Loucy (cell line): ENCODE measurements around the gene AP3D1.

Experiments
- H2AFZ ChIP-seq: fragments of 200-600 bp; sonication (generic); 2 replicates; pipeline ENCODE4 v1.6.0; 2016; ENCODE audit warnings: antibody characterized with exemption, mild to moderate bottlenecking, low read length, moderate library complexity
- H3F3A ChIP-seq: fragments of 200-600 bp; 2 replicates; pipeline ENCODE4 v1.6.0; 2016; ENCODE audit warnings: antibody characterized with exemption, low read depth, mild to moderate bottlenecking
- H3K27me3 ChIP-seq: fragments of 200-600 bp; sonication (generic); 2 replicates; pipeline ENCODE4 v1.6.1; 2014; ENCODE audit warnings: low read length, mild to moderate bottlenecking; ENCODE audit not compliant: insufficient read depth, poor library complexity, severe bottlenecking
- H3K36me3 ChIP-seq: fragments of 200-600 bp; sonication (generic); 2 replicates; pipeline ENCODE4 v1.6.1; 2016; ENCODE audit warnings: low read length; ENCODE audit not compliant: insufficient read depth
- H3K4me1 ChIP-seq: fragments of 200-600 bp; sonication (generic); 2 replicates; pipeline ENCODE4 v1.5.1; 2014; ENCODE audit warnings: low read length, mild to moderate bottlenecking; ENCODE audit not compliant: insufficient read depth, poor library complexity, severe bottlenecking
- H3K4me2 ChIP-seq: fragments of 200-600 bp; sonication (generic); 2 replicates; pipeline ENCODE4 v1.6.0; 2014; ENCODE audit warnings: antibody characterized with exemption, low read length, low read depth, mild to moderate bottlenecking; ENCODE audit not compliant: poor library complexity, severe bottlenecking
- H3K4me3 ChIP-seq: fragments of 200-600 bp; sonication (generic); 2 replicates; pipeline ENCODE4 v1.5.1; 2014; ENCODE audit warnings: low read length, mild to moderate bottlenecking, mixed read lengths; ENCODE audit not compliant: poor library complexity, severe bottlenecking
- H3K79me2 ChIP-seq: fragments of 200-600 bp; sonication (generic); 2 replicates; pipeline ENCODE4 v1.6.1; 2014; ENCODE audit warnings: low read length; ENCODE audit not compliant: insufficient read depth
- H3K9ac ChIP-seq: fragments of 200-600 bp; sonication (generic); 2 replicates; pipeline ENCODE4 v1.6.0; 2014; ENCODE audit warnings: mild to moderate bottlenecking, low read depth, low read length, moderate library complexity; ENCODE audit not compliant: poor library complexity, severe bottlenecking
- H3K9me2 ChIP-seq: fragments of 200-600 bp; sonication (generic); replicated peaks from 2 replicates; pipeline ENCODE4 v1.6.1; 2016; ENCODE audit warnings: low read depth, low read length, mixed read lengths
- H3K9me3 ChIP-seq: fragments of 200-600 bp; sonication (generic); 2 replicates; pipeline ENCODE4 v1.6.1; 2014; ENCODE audit warnings: mild to moderate bottlenecking, antibody characterized with exemption, low read length, low read depth; ENCODE audit not compliant: insufficient read depth
- H4K20me1 ChIP-seq: fragments of 200-600 bp; sonication (generic); 2 replicates; pipeline ENCODE4 v1.6.0; 2014; ENCODE audit warnings: antibody characterized with exemption, low read length, mild to moderate bottlenecking; ENCODE audit not compliant: insufficient read depth, poor library complexity, severe bottlenecking
- CTCF ChIP-seq: fragments of 200-600 bp; sonication (generic); conservative IDR thresholded peaks from 2 replicates; pipeline ENCODE4 v1.5.1; 2014; ENCODE audit warnings: mild to moderate bottlenecking, antibody characterized with exemption, low read length
- EZH2phosphoT487 ChIP-seq: fragments of 200-600 bp; IDR thresholded peaks from 2 replicates; pipeline ENCODE4 v1.6.1; 2018; ENCODE audit warnings: antibody characterized with exemption, mild to moderate bottlenecking, moderate library complexity, borderline replicate concordance

AP3D1 gene

GRCh38 chr19:2120821-2121220 lies 30.5 kb downstream of the AP3D1 start:
- TF ChIP-seq CTCF = no peak
- no peak for TF ChIP-seq EZH2phosphoT487
- no peaks in the 10 kb centered on the region for H3K9me3 ChIP-seq
- H4K20me1 ChIP-seq = peaks cover 3% of the 10 kb centered on the region
- H3F3A ChIP-seq = no peaks in the 10 kb centered on the region
- no peak overlapping the region for H3K4me3 ChIP-seq
- no peaks in the 10 kb centered on the region for H3K4me1 ChIP-seq
- no peak overlapping the region for H3K9ac ChIP-seq
- no peak overlapping the region for H2AFZ ChIP-seq
- peaks cover 76% of the 10 kb centered on the region; the same call in 1 of the 2 replicates for H3K36me3 ChIP-seq
- H3K4me2 ChIP-seq = no peak overlapping the region
- no peaks in the 10 kb centered on the region for H3K27me3 ChIP-seq
- H3K9me2 ChIP-seq = no peaks in the 10 kb centered on the region
- no peaks in the 10 kb centered on the region for H3K79me2 ChIP-seq

GRCh38 chr19:2119921-2120785 lies 31.2 kb downstream of the AP3D1 start:
- Histone ChIP-seq H3K36me3 (peaks cover 83% of the 10 kb centered on the region; the same call in 1 of the 2 replicates), H3K79me2 (no peaks in the 10 kb centered on the region), H3F3A (no peaks in the 10 kb centered on the region), H3K4me2 (no peak overlapping the region), H3K9ac (no peak overlapping the region), H3K27me3 (no peaks in the 10 kb centered on the region), H3K9me2 (no peaks in the 10 kb centered on the region), H3K4me3 (no peak overlapping the region), H4K20me1 (peaks cover 3% of the 10 kb centered on the region), H3K4me1 (no peaks in the 10 kb centered on the region), H3K9me3 (no peaks in the 10 kb centered on the region), H2AFZ (no peak overlapping the region)
- no peak for TF ChIP-seq EZH2phosphoT487
- TF ChIP-seq CTCF = no peak

DNA sequence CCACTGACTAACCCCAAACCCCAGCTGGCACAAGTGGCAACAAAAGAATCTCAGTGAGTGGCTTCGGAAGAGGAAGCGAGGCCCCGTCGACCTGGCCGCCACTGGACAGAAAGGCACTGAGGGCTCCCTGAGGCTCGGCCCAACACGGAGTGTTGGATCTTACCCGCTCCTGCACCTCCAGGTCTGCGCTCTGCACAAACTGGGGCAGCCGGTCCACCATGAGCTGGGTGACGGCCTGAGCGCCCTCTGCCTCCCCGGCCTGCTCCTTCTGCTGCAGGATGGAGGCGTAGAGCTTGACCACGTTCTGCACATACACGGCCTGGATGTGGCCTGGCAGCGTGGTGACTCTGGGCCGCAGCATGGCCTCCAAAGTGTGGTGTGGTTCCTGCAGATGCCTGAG lies 32.9 kb downstream of the AP3D1 start:
- H3K27me3 ChIP-seq = no peaks in the 10 kb centered on the region
- H3K9me2 ChIP-seq = no peaks in the 10 kb centered on the region
- H3K4me1 ChIP-seq = no peaks in the 10 kb centered on the region
- no peak overlapping the region for H3K4me2 ChIP-seq
- H3F3A ChIP-seq = no peaks in the 10 kb centered on the region
- H3K79me2 ChIP-seq = no peaks in the 10 kb centered on the region
- H3K36me3 ChIP-seq = peaks cover 92% of the 10 kb centered on the region; the same call in 1 of the 2 replicates
- H4K20me1 ChIP-seq = peaks cover 3% of the 10 kb centered on the region
- no peak for TF ChIP-seq EZH2phosphoT487
- TF ChIP-seq CTCF = no peak
- no peak overlapping the region for H3K4me3 ChIP-seq
- H3K9me3 ChIP-seq = no peaks in the 10 kb centered on the region
- no peak overlapping the region for H2AFZ ChIP-seq
- no peak overlapping the region for H3K9ac ChIP-seq
